Lung (tissue), 12 donors: Measurements from ENCODE around the gene ATG4B. TPM values are rescaled to one million over a fixed set of nuclear protein-coding genes. Genes with fewer than 3 reads are reported as not detected.
A peak's percentile ranks its signal among the peaks of the same experiment; 100 is the strongest.

ENCODE experiments used
- ATAC-seq: fragments of 200-7000 bp; cut with Tn5 transposase; one replicate; pipeline ENCODE4 v1.9.1; 2020; ENCODE audit warnings: moderate number of reproducible peaks; ENCODE audit not compliant: insufficient read depth, low FRiP score
- DNase-seq, 3 donors: peaks; one replicate each; pipeline ENCODE4 v3.0.0-alpha.2; 2013 to 2017
- H3K27ac ChIP-seq, 2 donors: one replicate each; pipeline ENCODE4 v1.5.1; 2013; ENCODE audit warnings: mild to moderate bottlenecking in 2 of 2, moderate library complexity in 2 of 2, control low read depth in 1 of 2, inconsistent platforms in 1 of 2, low read depth in 1 of 2, low read length in 1 of 2
- H3K27me3 ChIP-seq, 3 donors: one replicate each; pipeline ENCODE4 v1.5.1; 2013; ENCODE audit warnings: low read length in 2 of 3; ENCODE audit not compliant: control insufficient read depth in 3 of 3, insufficient read depth in 3 of 3
- H3K36me3 ChIP-seq, 4 donors: one replicate each; pipeline ENCODE4 v1.5.1; 2013; ENCODE audit warnings: low read length in 4 of 4, mild to moderate bottlenecking in 1 of 4, moderate library complexity in 1 of 4; ENCODE audit not compliant: control insufficient read depth in 4 of 4, insufficient read depth in 4 of 4
- H3K4me1 ChIP-seq, 5 donors: one replicate each; pipeline ENCODE4 v1.5.1; 2013; ENCODE audit warnings: low read length in 5 of 5, mild to moderate bottlenecking in 2 of 5, moderate library complexity in 1 of 5; ENCODE audit not compliant: control insufficient read depth in 5 of 5, insufficient read depth in 5 of 5
- H3K4me3 ChIP-seq: one replicate; pipeline ENCODE4 v1.5.1; 2013; ENCODE audit warnings: mild to moderate bottlenecking, control low read depth, moderate library complexity
- H3K9ac ChIP-seq, 2 donors: one replicate each; pipeline ENCODE4 v1.5.1; 2013; ENCODE audit warnings: low read length in 2 of 2, control low read depth in 1 of 2; ENCODE audit not compliant: insufficient read depth in 1 of 2
- H3K9me3 ChIP-seq, 4 donors: one replicate each; pipeline ENCODE4 v1.5.1; 2013; ENCODE audit warnings: low read length in 3 of 4, mild to moderate bottlenecking in 1 of 4, moderate library complexity in 1 of 4; ENCODE audit not compliant: control insufficient read depth in 4 of 4, insufficient read depth in 3 of 4
- WGBS, 2 donors: extraction: QIAGEN DNeasy Blood & Tissue Kit; methylation state at CpG; one replicate each; pipeline ENCODE4 v1.1.7; 2013; 5-methylcytosine and 5-hydroxymethylcytosine counted together
- polyA plus RNA-seq, 2 donors: library from polyadenylated mRNA; stranded (reverse); fragments of 200-250 nt; gene quantifications; one replicate each; pipeline ENCODE4 v1.2.1, GENCODE V29; 2013
- total RNA-seq, 2 donors: library from RNA; depleted of rRNA in 1 of 2; stranded (reverse); fragments of >200 nt in 1 of 2; gene quantifications; one replicate each; pipeline ENCODE4 v1.2.1, GENCODE V29; 2014 to 2021
- TF ChIP-seq, protein P1 (sequence below): IDR thresholded peaks from 2 replicates; pipeline ENCODE4 v1.5.1; 2012; ENCODE audit warnings: mild to moderate bottlenecking; ENCODE audit errors: control extremely low read depth, extremely low read depth
- donor health status: control.
- donor health status: control.
- donor health status: Bipolar disorder and iron deficiency.
- donor health status: healthy.
- donor health status: DM: yes; HTN: yes; CAD: no.

Gene ATG4B
- total and polyA plus RNA-seq, 4 donors: 45.1 to 74.9 (median 62.0) TPM

DNA sequence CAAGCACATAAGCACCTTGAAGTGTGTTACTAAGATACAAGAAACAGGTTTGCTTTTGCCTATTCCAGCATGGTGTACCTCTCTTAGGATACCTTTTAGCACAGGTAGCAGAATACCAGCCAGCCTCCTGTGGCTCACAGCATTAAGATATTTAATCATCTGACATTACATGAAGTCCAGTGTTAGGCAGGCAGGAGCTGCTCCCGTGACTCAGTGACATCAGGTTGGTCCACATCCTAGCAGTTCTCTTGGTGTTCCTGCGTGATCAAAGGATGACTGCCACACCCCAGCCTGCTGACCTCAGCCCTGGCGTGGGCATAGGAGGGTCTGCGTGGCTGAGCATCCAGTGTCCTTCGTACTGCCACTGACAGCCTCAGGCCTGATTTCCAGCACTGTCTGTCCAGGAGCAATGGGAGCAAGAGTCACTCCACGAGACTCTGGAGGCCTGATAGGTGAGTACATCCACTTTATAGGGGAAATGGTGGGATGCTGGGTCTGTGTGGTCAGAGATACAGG is 52.8 kb downstream of the ATG4B start:
- DNase-seq: no peak
- ATAC-seq: no peak
- 82 to 86% methylated on average over 6 of the region's 6 CpGs for WGBS, 2 donors
- Histone ChIP-seq H3K9me3 (no peaks in the 10 kb centered on the region), H3K4me1 (peaks cover 8 to 19% (median 11%) of the 10 kb centered on the region in 5 donors), H3K4me3 (no peak overlapping the region), H3K9ac (no peak overlapping the region), H3K27ac (no peak overlapping the region), H3K36me3 (peaks cover 0 to 26% (median 19%) of the 10 kb centered on the region in 4 donors), H3K27me3 (no peaks in the 10 kb centered on the region)
- TF ChIP-seq, protein P1, sequence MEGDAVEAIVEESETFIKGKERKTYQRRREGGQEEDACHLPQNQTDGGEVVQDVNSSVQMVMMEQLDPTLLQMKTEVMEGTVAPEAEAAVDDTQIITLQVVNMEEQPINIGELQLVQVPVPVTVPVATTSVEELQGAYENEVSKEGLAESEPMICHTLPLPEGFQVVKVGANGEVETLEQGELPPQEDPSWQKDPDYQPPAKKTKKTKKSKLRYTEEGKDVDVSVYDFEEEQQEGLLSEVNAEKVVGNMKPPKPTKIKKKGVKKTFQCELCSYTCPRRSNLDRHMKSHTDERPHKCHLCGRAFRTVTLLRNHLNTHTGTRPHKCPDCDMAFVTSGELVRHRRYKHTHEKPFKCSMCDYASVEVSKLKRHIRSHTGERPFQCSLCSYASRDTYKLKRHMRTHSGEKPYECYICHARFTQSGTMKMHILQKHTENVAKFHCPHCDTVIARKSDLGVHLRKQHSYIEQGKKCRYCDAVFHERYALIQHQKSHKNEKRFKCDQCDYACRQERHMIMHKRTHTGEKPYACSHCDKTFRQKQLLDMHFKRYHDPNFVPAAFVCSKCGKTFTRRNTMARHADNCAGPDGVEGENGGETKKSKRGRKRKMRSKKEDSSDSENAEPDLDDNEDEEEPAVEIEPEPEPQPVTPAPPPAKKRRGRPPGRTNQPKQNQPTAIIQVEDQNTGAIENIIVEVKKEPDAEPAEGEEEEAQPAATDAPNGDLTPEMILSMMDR: no peak

DNA sequence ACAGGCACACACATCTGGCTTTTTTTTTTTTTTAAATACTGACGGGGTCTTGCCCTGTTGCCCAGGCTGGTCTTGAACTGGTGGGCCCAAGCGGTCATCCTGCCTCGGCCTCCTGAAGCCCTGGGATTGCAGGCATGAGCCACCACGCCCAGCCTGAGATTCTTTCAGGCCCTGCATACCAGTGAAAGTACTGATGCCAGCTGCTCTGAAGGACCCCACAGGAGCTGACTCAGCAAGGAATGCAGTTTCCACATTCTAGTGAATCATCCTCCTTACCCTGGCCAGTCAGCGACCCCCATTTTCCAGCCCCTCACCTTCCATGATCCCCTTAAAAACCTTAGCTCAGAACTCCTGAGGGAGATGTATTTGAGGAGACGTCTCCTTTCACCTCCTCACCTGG is 55.0 kb downstream of the ATG4B start:
- DNase-seq (no peak), ATAC-seq (no peak)
- no peak overlapping the region for H3K27ac ChIP-seq
- no peak overlapping the region for H3K9ac ChIP-seq
- H3K9me3 ChIP-seq: no peaks in the 10 kb centered on the region
- 93% methylated on average over 6 of the region's 6 CpGs for WGBS, 2 donors
- peaks cover 4 to 9% (median 9%) of the 10 kb centered on the region in 5 donors for H3K4me1 ChIP-seq
- no peaks in the 10 kb centered on the region for H3K27me3 ChIP-seq
- no peak overlapping the region for H3K4me3 ChIP-seq
- peaks cover 0 to 26% (median 19%) of the 10 kb centered on the region in 4 donors for H3K36me3 ChIP-seq
- TF ChIP-seq, protein P1: no peak

DNA sequence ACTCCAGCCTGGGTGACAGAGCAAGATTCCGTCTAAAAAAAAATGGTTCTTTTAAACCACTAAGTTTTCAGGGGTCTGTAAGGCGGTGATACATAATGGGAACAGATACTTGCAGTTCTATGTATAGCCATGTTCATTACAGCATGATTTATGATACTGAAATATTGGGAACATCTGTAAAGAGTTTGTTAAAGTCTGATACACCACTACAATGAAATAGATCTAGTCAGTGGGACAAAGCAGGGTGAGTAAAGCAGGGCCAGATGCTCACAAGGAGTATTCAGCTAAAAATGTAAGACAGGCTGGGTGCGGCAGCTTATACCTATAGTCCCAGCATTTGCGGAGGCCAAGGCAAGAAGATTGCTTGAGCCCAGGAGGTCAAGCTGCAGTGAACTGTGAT is 58.2 kb downstream of the ATG4B start:
- Histone ChIP-seq H3K4me3 (no peak overlapping the region), H3K36me3 (peaks cover 0 to 19% (median 10%) of the 10 kb centered on the region in 4 donors), H3K9me3 (no peaks in the 10 kb centered on the region), H3K9ac (no peak overlapping the region), H3K4me1 (peaks cover 0 to 1% (median 0%) of the 10 kb centered on the region in 5 donors), H3K27ac (no peak overlapping the region), H3K27me3 (no peaks in the 10 kb centered on the region)
- 96 to 99% methylated on average over 4 of the region's 4 CpGs for WGBS, 2 donors
- ATAC-seq (no peak), DNase-seq (no peak)
- TF ChIP-seq, protein P1: no peak

DNA sequence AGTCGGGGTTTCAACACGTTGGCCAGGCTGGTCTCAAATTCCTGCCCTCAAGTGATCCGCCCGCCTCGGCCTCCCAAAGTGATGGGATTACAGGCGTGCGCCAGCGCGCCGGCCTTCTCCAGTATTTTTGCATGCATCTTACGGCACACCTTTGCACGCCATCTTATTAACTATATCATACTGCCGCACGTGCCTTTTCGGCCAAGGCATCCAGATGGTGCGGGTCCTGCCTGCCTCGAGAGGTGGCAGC is 63.6 kb downstream of the ATG4B start:
- Histone ChIP-seq H3K27me3 (no peaks in the 10 kb centered on the region), H3K9ac (no peak overlapping the region), H3K9me3 (peaks cover 0 to 3% (median 0%) of the 10 kb centered on the region in 4 donors), H3K36me3 (peaks cover 0 to 9% (median 7%) of the 10 kb centered on the region in 4 donors), H3K4me1 (peaks cover 0 to 10% (median 0%) of the 10 kb centered on the region in 5 donors), H3K27ac (peak overlapping the region; percentile 95 to 98), H3K4me3 (peak overlapping the region; percentile 66)
- TF ChIP-seq, protein P1: peak; percentile 36
- WGBS, 2 donors: 1% methylated on average over 17 of the region's 17 CpGs
- DNase-seq (no peak), ATAC-seq (no peak)
